HepG2 (cell line): ENCODE results near the gene SAYSD1. TPM values are rescaled to one million over a fixed set of nuclear protein-coding genes. Genes with fewer than 3 reads are reported as not detected.

ENCODE experiments used
- ELF3 ChIP-seq: IDR thresholded peaks from 2 replicates; pipeline ENCODE4 v1.6.1; 2016; ENCODE audit warnings: missing genetic modification reagents, missing compliant biosample characterization
- ESRRA ChIP-seq: sonication (generic); formaldehyde crosslinking; IDR thresholded peaks from 2 replicates; pipeline ENCODE4 v1.5.1; 2020; ENCODE audit warnings: mild to moderate bottlenecking, low read depth, missing genetic modification reagents
- HINFP ChIP-seq: sonication (generic); formaldehyde crosslinking; IDR thresholded peaks from 2 replicates; pipeline ENCODE4 v1.4.0; 2020; ENCODE audit warnings: low read depth, mild to moderate bottlenecking, missing genetic modification reagents
- JUND ChIP-seq: sonication (generic); formaldehyde crosslinking; IDR thresholded peaks from 2 replicates; pipeline ENCODE4 v1.8.0; 2022; ENCODE audit warnings: mild to moderate bottlenecking, missing genetic modification reagents
- KDM5A ChIP-seq: fragments of 200-600 bp; sonication (generic); IDR thresholded peaks from 2 replicates; pipeline ENCODE4 v1.7.0; 2018; ENCODE audit warnings: antibody characterized with exemption, mild to moderate bottlenecking, low read length, borderline replicate concordance
- KMT2A ChIP-seq: sonication (generic); formaldehyde crosslinking; IDR thresholded peaks from 2 replicates; pipeline ENCODE4 v1.4.0; 2020; ENCODE audit warnings: missing genetic modification reagents
- MXD3 ChIP-seq: IDR thresholded peaks from 2 replicates; pipeline ENCODE4 v1.6.1; 2016; ENCODE audit warnings: mild to moderate bottlenecking, missing biosample characterization, missing genetic modification reagents
- NFKBIZ ChIP-seq: IDR thresholded peaks from 2 replicates; pipeline ENCODE4 v1.6.1; 2018; ENCODE audit warnings: missing genetic modification reagents, missing compliant biosample characterization
- NRL ChIP-seq: sonication (generic); formaldehyde crosslinking; IDR thresholded peaks from 2 replicates; pipeline ENCODE4 v1.5.0; 2020; ENCODE audit warnings: missing genetic modification reagents, mild to moderate bottlenecking, moderate library complexity, borderline replicate concordance
- PHB2 ChIP-seq: fragments of 450-650 bp; IDR thresholded peaks from 2 replicates; pipeline ENCODE4 v1.6.1; 2018; ENCODE audit not compliant: partially characterized antibody
- PHF5A ChIP-seq: IDR thresholded peaks from one replicate; pipeline ENCODE4 v1.6.1; 2018; ENCODE audit warnings: low read depth, missing genetic modification reagents; ENCODE audit not compliant: unreplicated experiment
- RNF2 ChIP-seq: fragments of 450-650 bp; conservative IDR thresholded peaks from 2 replicates; pipeline ENCODE4 v1.6.1; 2016; ENCODE audit warnings: low read depth
- SIN3B ChIP-seq: fragments of 150-350 bp; IDR thresholded peaks from 2 replicates; pipeline ENCODE4 v1.6.1; 2014; ENCODE audit warnings: low read length
- SMAD3 ChIP-seq: sonication (generic); formaldehyde crosslinking; IDR thresholded peaks from 2 replicates; pipeline ENCODE4 v1.4.0; 2020; ENCODE audit warnings: missing genetic modification reagents
- STAT5B ChIP-seq: sonication (generic); formaldehyde crosslinking; IDR thresholded peaks from 2 replicates; pipeline ENCODE4 v1.4.0; 2020; ENCODE audit warnings: missing genetic modification reagents
- YEATS2 ChIP-seq: sonication (generic); formaldehyde crosslinking; IDR thresholded peaks from 2 replicates; pipeline ENCODE4 v1.4.0; 2020; ENCODE audit warnings: missing genetic modification reagents, borderline replicate concordance
- ZBTB1 ChIP-seq: sonication (generic); formaldehyde crosslinking; IDR thresholded peaks from 2 replicates; pipeline ENCODE4 v1.4.0; 2020; ENCODE audit warnings: missing genetic modification reagents, borderline replicate concordance
- ZNF34 ChIP-seq: sonication (generic); formaldehyde crosslinking; IDR thresholded peaks from 2 replicates; pipeline ENCODE4 v1.4.0; 2020; ENCODE audit warnings: mild to moderate bottlenecking, missing genetic modification reagents, borderline replicate concordance
- ZNF354B ChIP-seq: sonication (generic); formaldehyde crosslinking; IDR thresholded peaks from 2 replicates; pipeline ENCODE4 v1.8.0; 2022; ENCODE audit warnings: mild to moderate bottlenecking, missing genetic modification reagents
- ZNF646 ChIP-seq: sonication (generic); formaldehyde crosslinking; IDR thresholded peaks from 2 replicates; pipeline ENCODE4 v1.9.0; 2021; ENCODE audit warnings: mild to moderate bottlenecking, missing genetic modification reagents
- ZNF704 ChIP-seq: sonication (generic); formaldehyde crosslinking; IDR thresholded peaks from 2 replicates; pipeline ENCODE4 v1.8.1; 2023; ENCODE audit warnings: mild to moderate bottlenecking, inconsistent platforms, moderate library complexity, missing genetic modification reagents, borderline replicate concordance
- polyA plus RNA-seq, 8 experiments: library from polyadenylated mRNA; depleted of rRNA in 3 of 8; stranded (reverse) in 7 of 8; unstranded in 1 of 8; fragments of >200 nt; fragmentation: Illumina TruSeq in 4 of 8; extraction: Trizol in 4 of 8; gene quantifications; 2 replicates each; pipeline versions ENCODE4 v1.2.1 to v1.2.3, GENCODE V29; 2011 to 2016; ENCODE audit warnings: low read depth in 4 of 8, missing spikeins in 1 of 8, mixed read lengths in 1 of 8; ENCODE audit not compliant: insufficient read depth in 1 of 8
- total RNA-seq, 5 experiments: library from RNA; depleted of rRNA; stranded (reverse); fragments of >200 nt; fragmentation: Illumina TruSeq; extraction: Trizol; gene quantifications; 2 replicates each; pipeline ENCODE4 v1.2.3, GENCODE V29; 2016; ENCODE audit warnings: low read depth in 1 of 5
- TF ChIP-seq, protein P1 (sequence below): sonication (generic); formaldehyde crosslinking; IDR thresholded peaks from 2 replicates; pipeline ENCODE4 v1.5.0; 2020; ENCODE audit warnings: missing genetic modification reagents

Gene SAYSD1
- total and polyA plus RNA-seq, 2 of the 13 experiments (the other 11 are each of a cell fraction or from before 2014, with no cell fraction given): 10.1 to 16.0 TPM

GRCh38 chr6:39137245-39137644 is 22.3 kb upstream of the SAYSD1 start (continued):
- TF ChIP-seq STAT5B (CRISPR knock-in tag) (0 out of 2 replicates have a peak, but pooled peaks have one; percentile 75), ZNF704 (CRISPR knock-in tag) (no peak), ZNF354B (CRISPR knock-in tag) (no peak), PHF5A (CRISPR knock-in tag) (no peak), MXD3 (CRISPR knock-in tag) (no peak), JUND (CRISPR knock-in tag) (no peak), ESRRA (CRISPR knock-in tag) (no peak), NFKBIZ (0 out of 2 replicates have a peak, but pooled peaks have one; percentile 67), ZNF34 (CRISPR knock-in tag) (no peak), RNF2 (no peak), KMT2A (CRISPR knock-in tag) (no peak), ZNF646 (CRISPR knock-in tag) (no peak), YEATS2 (CRISPR knock-in tag) (peak; percentile 49; the same call in 1 of the 2 replicates), SIN3B (no peak), HINFP (CRISPR knock-in tag) (no peak), SMAD3 (peak; percentile 91; the same call in 1 of the 2 replicates), PHB2 (no peak), KDM5A (no peak), ZBTB1 (CRISPR knock-in tag) (0 out of 2 replicates have a peak, but pooled peaks have one; percentile 39), NRL (CRISPR knock-in tag) (no peak), ELF3 (CRISPR knock-in tag) (peak; percentile 52; the same call in 1 of the 2 replicates)
- TF ChIP-seq, protein P1, sequence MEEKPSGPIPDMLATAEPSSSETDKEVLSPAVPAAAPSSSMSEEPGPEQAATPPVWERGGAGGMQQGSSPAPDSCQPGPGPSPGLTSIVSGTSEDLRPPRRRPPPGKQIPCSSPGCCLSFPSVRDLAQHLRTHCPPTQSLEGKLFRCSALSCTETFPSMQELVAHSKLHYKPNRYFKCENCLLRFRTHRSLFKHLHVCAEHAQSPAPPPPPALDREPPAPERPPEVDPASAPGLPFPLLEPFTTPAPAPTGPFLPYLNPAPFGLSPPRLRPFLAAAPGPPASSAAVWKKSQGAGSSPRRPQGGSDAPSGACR (CRISPR knock-in tag): no peak
